ENCODE results near the gene ELP5. TPM values are rescaled to one million over a fixed set of nuclear protein-coding genes. Genes with fewer than 3 reads are reported as not detected.

The ELP5 gene
- total and polyA plus RNA-seq, 8 donors: 8.4 to 45.2 (median 19.5) TPM; not detected in 1

DNA sequence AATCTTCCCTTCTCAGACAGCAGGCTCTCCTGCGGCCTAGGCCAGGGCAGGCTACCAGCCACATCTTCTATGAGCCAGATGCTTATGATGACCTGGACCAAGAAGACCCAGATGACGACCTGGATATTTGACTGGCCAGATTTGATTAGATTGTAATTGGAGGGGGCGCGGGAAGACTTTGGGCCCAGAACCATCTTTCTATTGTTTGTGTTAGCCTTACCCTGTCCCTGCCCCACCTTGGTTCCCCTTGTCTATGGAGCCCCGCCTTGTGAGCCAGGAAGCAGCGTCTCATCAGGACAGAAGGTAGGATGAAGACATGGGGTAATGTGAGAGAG lies 7.5 kb downstream of the ELP5 start:
- H3K4me3 ChIP-seq: no peak overlapping the region
- intact Hi-C loops (cut with DNase I; ENCODE audit: low total_unique reads): no loop called here
- H3K9me3 ChIP-seq: no peaks in the 10 kb centered on the region
- no peak overlapping the region for H3K27ac ChIP-seq
- WGBS, 5 donors: 90 to 99% (median 95%) methylated on average over 6 of the region's 6 CpGs
- DNase-seq: no peak
- TF ChIP-seq EP300 (IDR thresholded peaks at IDR 0.05): no peak
- TF ChIP-seq POLR2AphosphoS5 (IDR thresholded peaks at IDR 0.05): no peak
- TF ChIP-seq POLR2A (IDR thresholded peaks at IDR 0.05): no peak
- TF ChIP-seq, protein P1, sequence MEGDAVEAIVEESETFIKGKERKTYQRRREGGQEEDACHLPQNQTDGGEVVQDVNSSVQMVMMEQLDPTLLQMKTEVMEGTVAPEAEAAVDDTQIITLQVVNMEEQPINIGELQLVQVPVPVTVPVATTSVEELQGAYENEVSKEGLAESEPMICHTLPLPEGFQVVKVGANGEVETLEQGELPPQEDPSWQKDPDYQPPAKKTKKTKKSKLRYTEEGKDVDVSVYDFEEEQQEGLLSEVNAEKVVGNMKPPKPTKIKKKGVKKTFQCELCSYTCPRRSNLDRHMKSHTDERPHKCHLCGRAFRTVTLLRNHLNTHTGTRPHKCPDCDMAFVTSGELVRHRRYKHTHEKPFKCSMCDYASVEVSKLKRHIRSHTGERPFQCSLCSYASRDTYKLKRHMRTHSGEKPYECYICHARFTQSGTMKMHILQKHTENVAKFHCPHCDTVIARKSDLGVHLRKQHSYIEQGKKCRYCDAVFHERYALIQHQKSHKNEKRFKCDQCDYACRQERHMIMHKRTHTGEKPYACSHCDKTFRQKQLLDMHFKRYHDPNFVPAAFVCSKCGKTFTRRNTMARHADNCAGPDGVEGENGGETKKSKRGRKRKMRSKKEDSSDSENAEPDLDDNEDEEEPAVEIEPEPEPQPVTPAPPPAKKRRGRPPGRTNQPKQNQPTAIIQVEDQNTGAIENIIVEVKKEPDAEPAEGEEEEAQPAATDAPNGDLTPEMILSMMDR (IDR thresholded peaks at IDR 0.05): no peak
- peaks cover 30 to 56% (median 54%) of the 10 kb centered on the region in 4 donors for H3K36me3 ChIP-seq
- H3K27me3 ChIP-seq: peaks cover 10 to 46% (median 43%) of the 10 kb centered on the region in 3 donors
- peaks cover 31 to 51% (median 39%) of the 10 kb centered on the region in 4 donors for H3K4me1 ChIP-seq

DNA sequence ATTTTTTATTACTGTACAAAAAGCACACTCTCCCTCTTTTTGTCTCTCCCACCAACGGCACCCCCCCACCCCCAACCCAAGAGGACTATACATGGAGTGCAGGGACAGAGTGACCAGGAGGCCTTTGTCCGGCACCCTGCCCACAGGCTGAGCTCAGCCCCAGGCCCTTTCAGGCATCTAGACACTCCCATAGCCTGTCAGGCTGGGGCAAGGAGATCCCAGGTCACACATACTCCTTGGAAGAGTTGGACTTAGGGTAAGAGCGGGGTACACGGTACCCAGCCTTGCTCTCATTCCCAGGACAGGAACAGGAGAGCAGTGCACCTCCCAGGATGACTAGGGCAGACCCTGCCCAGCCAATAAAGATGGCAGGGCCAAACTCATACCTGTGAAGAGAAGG lies 8.1 kb downstream of the ELP5 start:
- DNase-seq: no peak
- TF ChIP-seq POLR2AphosphoS5 (IDR thresholded peaks at IDR 0.05): no peak
- no peak for TF ChIP-seq POLR2A (IDR thresholded peaks at IDR 0.05)
- TF ChIP-seq, protein P1 (IDR thresholded peaks at IDR 0.05): no peak
- TF ChIP-seq EP300 (IDR thresholded peaks at IDR 0.05): no peak
- Histone ChIP-seq H3K9me3 (no peaks in the 10 kb centered on the region), H3K4me1 (peaks cover 31 to 51% (median 40%) of the 10 kb centered on the region in 4 donors), H3K27me3 (peaks cover 10 to 52% (median 46%) of the 10 kb centered on the region in 3 donors), H3K4me3 (no peak overlapping the region), H3K27ac (no peak overlapping the region), H3K36me3 (peaks cover 25 to 50% (median 47%) of the 10 kb centered on the region in 4 donors)
- WGBS, 5 donors: 70 to 91% (median 79%) methylated on average over 2 to 4 of the region's 4 CpGs
- intact Hi-C loops (cut with DNase I; ENCODE audit: low total_unique reads): no loop called here

DNA sequence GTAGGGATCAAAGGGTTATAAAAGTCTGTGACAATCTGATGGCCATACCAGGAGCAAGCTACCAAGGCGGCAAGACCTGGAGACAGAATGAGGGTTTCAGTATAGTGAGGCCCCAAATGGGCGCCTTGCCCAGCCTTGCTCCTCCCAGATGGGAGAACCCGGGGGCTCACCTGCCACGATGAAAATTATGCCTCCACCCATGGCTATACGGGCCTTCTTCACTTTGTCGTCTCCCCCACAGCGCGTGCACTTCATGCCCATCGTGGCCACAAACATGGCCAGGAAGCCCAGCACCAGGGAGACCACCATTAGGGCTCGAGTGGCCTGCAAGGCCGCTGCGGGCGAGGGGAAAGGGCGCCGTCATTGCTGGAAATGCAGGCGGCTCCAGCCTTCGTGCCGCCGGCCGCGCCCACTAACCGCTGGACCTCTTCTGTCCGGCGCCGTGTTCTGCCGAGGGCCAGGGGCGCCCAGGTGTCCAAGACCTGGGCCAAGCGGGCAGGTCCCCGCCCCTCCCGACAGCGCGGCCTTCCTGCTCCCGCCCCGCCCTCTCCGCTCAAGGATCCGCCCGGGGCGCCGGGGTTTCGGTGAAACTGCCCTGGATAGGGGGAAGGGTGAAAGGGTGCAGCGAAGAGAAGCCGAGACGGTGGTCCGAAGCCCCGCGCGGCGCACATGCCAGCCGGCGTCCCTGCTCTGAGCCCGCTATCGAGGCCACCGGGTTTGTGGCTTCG lies 8.8 kb downstream of the ELP5 start:
- peak overlapping the region; percentile 41 to 60 (median 46) for H3K4me3 ChIP-seq
- TF ChIP-seq POLR2AphosphoS5 (IDR thresholded peaks at IDR 0.05): no peak
- 3 to 8% (median 6%) methylated on average over 34 to 54 of the region's 54 CpGs for WGBS, 5 donors
- peak overlapping the region in 4 of 5 donors; percentile 36 to 73 (median 59) for H3K27ac ChIP-seq
- H3K4me1 ChIP-seq: peaks cover 31 to 51% (median 40%) of the 10 kb centered on the region in 4 donors
- H3K27me3 ChIP-seq: peaks cover 10 to 59% (median 46%) of the 10 kb centered on the region in 3 donors
- H3K9me3 ChIP-seq: no peaks in the 10 kb centered on the region
- intact Hi-C loops (cut with DNase I; ENCODE audit: low total_unique reads): no loop called here
- DNase-seq: peak; percentile 47 to 85
- H3K36me3 ChIP-seq: peaks cover 21 to 43% (median 41%) of the 10 kb centered on the region in 4 donors

DNA sequence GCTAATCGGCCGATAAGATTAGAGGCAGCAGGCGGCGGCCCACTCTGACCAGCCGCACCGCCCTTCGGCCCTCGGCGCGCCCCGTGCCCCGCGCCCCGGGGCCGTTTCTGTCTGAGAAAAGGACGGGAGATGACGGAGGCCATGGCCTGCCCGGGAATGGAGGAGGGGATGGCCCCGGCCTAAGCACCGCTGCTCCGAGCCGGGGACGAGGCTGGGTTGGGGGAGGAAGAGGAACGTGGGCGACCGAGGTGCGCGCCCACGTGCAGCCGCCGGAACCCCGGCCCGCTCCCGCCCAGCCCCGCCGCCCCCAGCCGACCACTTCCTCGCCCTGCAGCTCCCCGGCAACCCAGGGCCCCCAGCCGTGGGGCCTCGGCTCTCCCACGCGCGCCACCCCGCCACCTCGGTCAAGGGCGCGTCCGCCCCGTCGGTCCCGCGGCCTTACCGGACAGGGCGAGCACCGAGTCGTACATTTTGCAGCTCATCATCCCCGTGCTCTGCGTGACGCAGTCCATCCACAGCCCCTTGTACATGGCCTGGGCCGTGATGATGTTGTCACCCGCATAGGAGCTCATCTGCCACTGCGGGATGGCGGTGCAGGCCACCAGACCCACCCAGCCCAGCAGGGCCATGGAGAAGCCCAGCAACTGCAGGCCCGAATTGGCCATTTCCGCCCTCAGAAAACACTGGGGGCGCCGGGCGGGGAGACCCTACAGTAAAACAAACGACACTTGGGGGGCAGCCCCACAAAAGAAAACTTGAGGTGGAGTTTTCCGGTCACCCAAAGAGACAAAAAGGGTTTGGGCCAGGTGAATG lies 9.6 kb downstream of the ELP5 start:
- Histone ChIP-seq H3K36me3 (peaks cover 15 to 36% (median 33%) of the 10 kb centered on the region in 4 donors), H3K9me3 (no peaks in the 10 kb centered on the region), H3K27ac (peak overlapping the region in 4 of 5 donors; percentile 36 to 73 (median 59)), H3K4me1 (peaks cover 31 to 51% (median 40%) of the 10 kb centered on the region in 4 donors), H3K27me3 (peaks cover 10 to 63% (median 46%) of the 10 kb centered on the region in 3 donors), H3K4me3 (peak overlapping the region; percentile 41 to 60 (median 46))
- no peak for DNase-seq
- WGBS, 5 donors: 4 to 31% (median 10%) methylated on average over 10 to 71 of the region's 71 CpGs
- TF ChIP-seq, protein P1 (IDR thresholded peaks at IDR 0.05): no peak
- TF ChIP-seq EP300 (IDR thresholded peaks at IDR 0.05) (no peak), POLR2A (IDR thresholded peaks at IDR 0.05) (no peak), POLR2AphosphoS5 (IDR thresholded peaks at IDR 0.05) (no peak)
- intact Hi-C loops (cut with DNase I; ENCODE audit: low total_unique reads): no loop called here
